OCI-LY3 (cell line): ENCODE measurements around the gene CDK5R1.
"Not testable (repeated sequence)": the region's sequence is repeated elsewhere in the genome, so short reads cannot be mapped to it uniquely, and the experiment has no call there.

Source experiments
- H2AFZ ChIP-seq: fragments of 200-600, 300-600 bp; shearing (Covaris generic); 2 replicates; pipeline ENCODE4 v1.6.0; 2014; ENCODE audit warnings: antibody characterized with exemption, low read depth, low read length
- H3K27ac ChIP-seq: fragments of 200-600, 300-600 bp; sonication (generic); 2 replicates; pipeline ENCODE4 v1.5.1; 2014; ENCODE audit warnings: mild to moderate bottlenecking, low read length, moderate library complexity, mixed read lengths
- H3K27me3 ChIP-seq: fragments of 200-600, 300-600 bp; sonication (generic); 2 replicates; pipeline ENCODE4 v1.6.1; 2014; ENCODE audit warnings: low read depth, low read length, mixed read lengths
- H3K36me3 ChIP-seq: fragments of 200-600, 300-600 bp; sonication (generic); replicated peaks from 2 replicates; pipeline ENCODE3; 2014; ENCODE audit warnings: low read depth, low read length, mixed read lengths
- H3K4me1 ChIP-seq: fragments of 300-600, 200-600 bp; sonication (generic); 2 replicates; pipeline ENCODE4 v1.6.1; 2014; ENCODE audit warnings: low read length, mixed read lengths
- H3K4me2 ChIP-seq: fragments of 200-600, 300-600 bp; sonication (generic); 2 replicates; pipeline ENCODE4 v1.6.1; 2014; ENCODE audit warnings: low read length, mixed read lengths
- H3K4me3 ChIP-seq: fragments of 300-600, 200-600 bp; sonication (generic); 2 replicates; pipeline ENCODE4 v1.5.1; 2014; ENCODE audit warnings: antibody characterized with exemption, mild to moderate bottlenecking, low read length, moderate library complexity
- H3K79me2 ChIP-seq: fragments of 300-600, 200-600 bp; shearing (Covaris generic); 2 replicates; pipeline ENCODE4 v1.6.1; 2014; ENCODE audit warnings: mild to moderate bottlenecking, low read length, mixed read lengths
- H3K9ac ChIP-seq: fragments of 300-600, 200-600 bp; shearing (Covaris generic); 2 replicates; pipeline ENCODE4 v1.6.0; 2014; ENCODE audit warnings: mild to moderate bottlenecking, low read length, moderate library complexity
- H3K9me3 ChIP-seq: fragments of 200-600, 300-600 bp; shearing (Covaris generic); 2 replicates; pipeline ENCODE4 v1.6.1; 2014; ENCODE audit warnings: low read length, mixed read lengths; ENCODE audit not compliant: insufficient read depth
- H4K20me1 ChIP-seq: fragments of 200-600, 300-600 bp; sonication (generic); 2 replicates; pipeline ENCODE4 v1.6.1; 2016; ENCODE audit warnings: low read length, mixed read lengths; ENCODE audit not compliant: insufficient read depth
- EZH2phosphoT487 ChIP-seq: fragments of 200-600 bp; shearing (Covaris generic); IDR thresholded peaks from 2 replicates; pipeline ENCODE4 v1.6.1; 2018; ENCODE audit warnings: antibody characterized with exemption, mixed run types, low read depth
- TF ChIP-seq, protein P1 (sequence below): fragments of 200-600, 300-600 bp; sonication (generic); IDR thresholded peaks from 2 replicates; pipeline ENCODE4 v1.5.1; 2014; ENCODE audit warnings: antibody characterized with exemption, low read length, low read depth

Gene CDK5R1

DNA sequence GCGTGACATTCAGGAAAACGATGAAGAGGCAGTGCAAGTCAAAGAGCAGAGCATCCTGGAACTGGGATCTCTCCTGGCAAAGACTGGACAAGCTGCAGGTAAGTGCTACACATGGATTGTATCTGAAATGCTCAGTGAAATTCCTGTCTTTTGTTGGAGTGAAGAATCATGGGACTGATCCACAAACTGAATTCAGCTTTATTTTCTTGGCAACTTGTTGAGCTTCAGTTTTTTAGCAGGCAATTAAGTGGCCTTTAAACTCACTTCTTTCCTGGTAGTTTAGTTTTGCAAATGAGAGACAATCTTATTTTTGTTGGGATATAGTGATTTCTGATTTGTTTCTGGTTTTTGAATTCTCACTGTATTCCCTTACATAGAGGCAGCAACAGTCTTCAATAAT is 39.8 kb upstream of the CDK5R1 start:
- peaks cover 31% of the 10 kb centered on the region for H3K36me3 ChIP-seq
- H3K4me2 ChIP-seq, result no peak overlapping the region
- H3K79me2 ChIP-seq, result peaks cover 75% of the 10 kb centered on the region
- H3K9me3 ChIP-seq, result no peaks in the 10 kb centered on the region
- H2AFZ ChIP-seq, result no peak overlapping the region
- H4K20me1 ChIP-seq, result peaks cover 12% of the 10 kb centered on the region
- TF ChIP-seq, protein P1, sequence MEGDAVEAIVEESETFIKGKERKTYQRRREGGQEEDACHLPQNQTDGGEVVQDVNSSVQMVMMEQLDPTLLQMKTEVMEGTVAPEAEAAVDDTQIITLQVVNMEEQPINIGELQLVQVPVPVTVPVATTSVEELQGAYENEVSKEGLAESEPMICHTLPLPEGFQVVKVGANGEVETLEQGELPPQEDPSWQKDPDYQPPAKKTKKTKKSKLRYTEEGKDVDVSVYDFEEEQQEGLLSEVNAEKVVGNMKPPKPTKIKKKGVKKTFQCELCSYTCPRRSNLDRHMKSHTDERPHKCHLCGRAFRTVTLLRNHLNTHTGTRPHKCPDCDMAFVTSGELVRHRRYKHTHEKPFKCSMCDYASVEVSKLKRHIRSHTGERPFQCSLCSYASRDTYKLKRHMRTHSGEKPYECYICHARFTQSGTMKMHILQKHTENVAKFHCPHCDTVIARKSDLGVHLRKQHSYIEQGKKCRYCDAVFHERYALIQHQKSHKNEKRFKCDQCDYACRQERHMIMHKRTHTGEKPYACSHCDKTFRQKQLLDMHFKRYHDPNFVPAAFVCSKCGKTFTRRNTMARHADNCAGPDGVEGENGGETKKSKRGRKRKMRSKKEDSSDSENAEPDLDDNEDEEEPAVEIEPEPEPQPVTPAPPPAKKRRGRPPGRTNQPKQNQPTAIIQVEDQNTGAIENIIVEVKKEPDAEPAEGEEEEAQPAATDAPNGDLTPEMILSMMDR, result no peak
- TF ChIP-seq EZH2phosphoT487, result no peak
- no peak overlapping the region for H3K27ac ChIP-seq
- no peak overlapping the region for H3K4me3 ChIP-seq
- peaks cover 13% of the 10 kb centered on the region for H3K4me1 ChIP-seq
- peaks cover 14% of the 10 kb centered on the region for H3K27me3 ChIP-seq
- H3K9ac ChIP-seq, result no peak overlapping the region

DNA sequence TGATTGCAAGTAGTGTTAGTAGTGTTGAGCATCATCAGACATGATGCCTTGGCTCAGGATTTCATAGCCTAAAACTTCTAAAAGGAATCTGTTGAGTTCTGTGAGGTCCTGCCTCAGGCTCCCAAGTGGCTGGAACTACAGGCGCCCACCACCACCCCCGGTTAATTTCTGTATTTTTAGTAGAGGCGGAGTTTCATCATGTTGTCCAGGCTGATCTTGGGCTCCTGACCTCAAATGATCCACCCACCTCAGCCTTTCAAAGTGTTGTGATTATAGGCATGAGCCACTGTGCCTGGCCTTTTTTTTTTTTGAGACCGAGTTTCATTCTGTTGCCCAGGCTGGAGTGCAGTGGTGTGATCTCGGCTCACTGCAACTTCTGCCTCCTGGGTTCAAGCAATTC is 36.8 kb upstream of the CDK5R1 start:
- no peak for TF ChIP-seq EZH2phosphoT487
- TF ChIP-seq, protein P1, result no peak
- Histone ChIP-seq H3K36me3 (peaks cover 61% of the 10 kb centered on the region), H3K4me2 (no peak overlapping the region)

GRCh38 chr17:32450379-32450778 is 36.4 kb upstream of the CDK5R1 start:
- H3K4me3 ChIP-seq, result not testable (repeated sequence)

More for the DNA sequence above, 36.8 kb upstream of the CDK5R1 start:
- no peak overlapping the region for H3K27ac ChIP-seq
- peaks cover 98% of the 10 kb centered on the region for H3K79me2 ChIP-seq
- H3K4me3 ChIP-seq, result no peak overlapping the region
- H2AFZ ChIP-seq, result no peak overlapping the region
- H3K27me3 ChIP-seq, result no peaks in the 10 kb centered on the region
- H3K9me3 ChIP-seq, result no peaks in the 10 kb centered on the region
- peaks cover 13% of the 10 kb centered on the region for H3K4me1 ChIP-seq
- H4K20me1 ChIP-seq, result peaks cover 12% of the 10 kb centered on the region
- no peak overlapping the region for H3K9ac ChIP-seq

GRCh38 chr17:32451879-32452278 is 34.9 kb upstream of the CDK5R1 start:
- Histone ChIP-seq H3K9me3 (no peaks in the 10 kb centered on the region), H3K27ac (no peak overlapping the region), H3K4me1 (no peaks in the 10 kb centered on the region), H3K4me2 (no peak overlapping the region), H3K4me3 (no peak overlapping the region), H4K20me1 (no peaks in the 10 kb centered on the region), H3K27me3 (no peaks in the 10 kb centered on the region), H3K79me2 (peaks cover 92% of the 10 kb centered on the region), H2AFZ (no peak overlapping the region), H3K9ac (no peak overlapping the region), H3K36me3 (peaks cover 67% of the 10 kb centered on the region)
- TF ChIP-seq, protein P1, result no peak
- no peak for TF ChIP-seq EZH2phosphoT487

More at GRCh38 chr17:32450379-32450778, 36.4 kb upstream of the CDK5R1 start:
- not testable (repeated sequence) for H3K4me2 ChIP-seq, H3K9me3 ChIP-seq, H3K27ac ChIP-seq, H3K27me3 ChIP-seq, H2AFZ ChIP-seq, H3K9ac ChIP-seq
- peaks cover 13% of the 10 kb centered on the region for H3K4me1 ChIP-seq
- peaks cover 11% of the 10 kb centered on the region for H4K20me1 ChIP-seq
- peaks cover 98% of the 10 kb centered on the region for H3K79me2 ChIP-seq
- H3K36me3 ChIP-seq, result peaks cover 65% of the 10 kb centered on the region

- H3K4me3 ChIP-seq, result no peak overlapping the region
- H3K27me3 ChIP-seq, result no peaks in the 10 kb centered on the region
- peaks cover 92% of the 10 kb centered on the region for H3K79me2 ChIP-seq
- no peak overlapping the region for H3K4me2 ChIP-seq
- no peak overlapping the region for H3K9ac ChIP-seq
- no peak overlapping the region for H3K27ac ChIP-seq
- peaks cover 64% of the 10 kb centered on the region for H3K36me3 ChIP-seq
- no peaks in the 10 kb centered on the region for H4K20me1 ChIP-seq
- TF ChIP-seq, protein P1, result no peak
- no peak for TF ChIP-seq EZH2phosphoT487
- no peaks in the 10 kb centered on the region for H3K4me1 ChIP-seq
- H2AFZ ChIP-seq, result no peak overlapping the region
- H3K9me3 ChIP-seq, result no peaks in the 10 kb centered on the region
Observed at GRCh38 chr17:32452281-32452680, 34.5 kb upstream of the CDK5R1 start.
